GM19455 (cell line): ENCODE measurements around the gene CFAP74.
"Not testable (repeated sequence)": the region's sequence is repeated elsewhere in the genome, so short reads cannot be mapped to it uniquely, and the experiment has no call there.

Experiments used
- ATAC-seq: cut with Tn5 transposase; IDR thresholded peaks from one replicate; pipeline ENCODE4 v1.9.1; 2021; ENCODE audit not compliant: unreplicated experiment

The CFAP74 gene

DNA sequence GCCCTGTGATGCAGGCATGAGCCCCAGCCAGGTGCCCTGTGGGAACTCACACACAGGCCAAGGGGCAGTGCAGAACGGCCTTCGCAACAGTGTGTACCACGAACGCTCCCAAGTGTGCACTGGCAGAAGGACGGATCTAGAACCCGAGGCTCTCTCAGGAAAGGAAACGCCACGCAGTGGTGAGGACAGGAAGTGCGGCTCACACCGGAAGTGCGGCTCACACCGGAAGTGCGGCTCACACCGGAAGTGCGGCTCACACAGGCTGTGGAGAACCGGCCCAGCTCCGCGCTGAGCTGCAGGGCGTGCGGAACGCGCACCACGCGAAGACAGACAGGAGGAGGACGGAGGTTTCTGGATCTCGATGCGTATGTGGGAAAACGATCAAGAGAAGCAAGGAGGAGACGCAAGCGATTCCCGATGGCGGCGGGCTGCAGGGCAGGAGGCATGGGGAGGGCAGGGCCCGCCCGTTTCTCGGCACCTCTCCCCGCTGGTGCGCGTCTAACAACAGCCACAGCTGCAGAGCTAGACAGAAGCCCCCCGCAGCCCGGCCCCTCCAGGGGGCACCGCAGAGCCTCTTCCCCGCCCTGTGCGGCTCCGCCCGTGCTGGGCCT lies 48.6 kb downstream of the CFAP74 start:
- no peak for ATAC-seq

DNA sequence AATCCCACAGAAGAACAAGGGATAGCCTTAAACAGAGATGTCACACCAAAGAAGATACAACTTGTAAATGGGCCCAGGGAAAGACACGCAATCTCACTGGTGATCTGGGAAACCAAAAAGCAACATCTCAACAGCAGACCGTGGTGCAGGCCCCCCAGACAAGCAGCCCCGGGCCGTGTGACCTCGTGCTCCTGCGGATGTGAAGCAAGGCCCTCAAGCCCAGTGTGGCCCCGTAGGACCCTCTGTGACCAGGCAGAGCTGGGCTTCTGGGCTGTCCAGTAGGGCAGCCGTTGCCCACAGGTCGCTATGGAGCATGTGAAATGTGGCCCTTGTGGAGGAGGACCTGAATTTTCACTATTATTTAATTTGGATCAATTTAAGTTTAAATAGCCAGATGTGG lies 49.6 kb downstream of the CFAP74 start:
- no peak for ATAC-seq

DNA sequence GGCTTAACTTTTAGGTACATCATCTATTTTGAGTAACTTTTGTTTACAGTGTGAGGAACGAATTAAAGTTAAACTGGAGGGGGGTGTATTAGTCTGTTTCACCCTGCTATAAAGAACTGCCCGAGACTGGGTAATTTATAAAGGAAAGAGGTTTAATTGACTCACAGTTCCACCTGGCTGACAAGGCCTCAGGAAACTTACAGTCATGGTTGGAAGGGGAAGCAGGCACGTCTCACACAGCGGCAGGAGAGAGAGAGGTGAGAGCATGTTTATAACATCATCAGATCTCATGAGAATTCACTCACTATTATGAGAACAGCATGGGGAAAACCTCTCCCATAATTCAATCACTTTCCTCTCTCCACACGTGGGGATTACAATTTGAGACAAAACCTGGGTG lies 52.6 kb downstream of the CFAP74 start:
- ATAC-seq = no peak

DNA sequence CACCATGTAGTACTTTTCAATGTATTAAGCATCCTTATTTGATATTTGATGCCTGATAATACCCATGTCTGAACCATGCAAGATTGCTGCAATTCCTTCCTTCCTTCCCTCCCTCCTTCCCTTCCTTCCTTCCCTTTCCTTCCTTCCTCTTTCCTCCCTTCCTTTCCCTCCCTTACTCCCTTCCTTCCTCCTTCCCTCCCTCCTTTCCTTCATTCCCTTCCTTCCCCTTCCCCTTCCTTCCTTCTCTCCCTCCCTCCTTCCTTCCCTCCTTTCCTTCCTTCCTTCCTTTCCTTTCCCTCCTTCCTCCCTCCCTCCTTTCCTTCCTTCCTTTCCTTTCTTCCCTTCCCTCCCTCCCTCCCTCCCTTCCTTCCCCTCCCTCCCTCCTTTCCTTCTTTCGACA lies 54.8 kb downstream of the CFAP74 start:
- ATAC-seq = no peak

DNA sequence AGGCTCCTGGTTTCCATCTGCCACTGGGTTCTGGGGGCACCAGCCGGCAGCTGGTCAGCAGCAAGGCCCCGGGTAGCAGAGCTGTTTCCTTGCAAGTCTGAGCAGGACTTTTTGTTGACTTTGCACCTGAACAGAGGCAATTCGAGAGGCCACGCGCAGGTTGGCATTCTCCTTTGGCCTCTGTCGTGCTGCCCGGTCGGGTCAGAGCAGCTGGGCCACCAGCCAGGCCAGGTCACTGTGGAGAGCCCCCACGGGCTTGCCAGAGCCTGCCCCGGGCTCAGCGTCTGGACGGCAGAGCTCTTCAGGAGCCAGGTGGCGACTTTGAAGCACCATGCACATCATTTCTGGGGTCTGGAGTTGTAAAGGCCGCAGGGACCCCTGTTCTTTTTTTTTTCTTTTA lies 56.1 kb downstream of the CFAP74 start:
- no peak for ATAC-seq

DNA sequence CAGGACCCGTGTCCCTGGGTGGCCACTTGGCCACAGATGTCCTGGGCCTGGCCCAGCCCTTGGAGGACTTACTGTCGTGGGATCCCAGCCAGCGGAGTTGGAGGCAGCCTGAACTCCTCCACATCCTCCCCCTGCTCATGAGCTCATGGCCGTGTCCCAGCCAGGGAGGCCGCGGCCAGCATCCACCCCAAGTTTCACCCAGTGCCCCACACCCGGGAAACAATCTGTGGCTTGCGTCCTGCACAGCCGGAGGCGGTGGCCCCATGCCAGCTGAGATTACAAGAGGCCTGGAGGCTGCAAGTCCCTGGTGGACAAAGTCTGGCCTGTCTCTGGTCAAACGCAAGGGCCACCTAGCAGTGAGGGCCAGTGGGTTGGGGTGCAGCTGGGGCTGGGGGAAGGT lies 57.0 kb downstream of the CFAP74 start:
- ATAC-seq = no peak

DNA sequence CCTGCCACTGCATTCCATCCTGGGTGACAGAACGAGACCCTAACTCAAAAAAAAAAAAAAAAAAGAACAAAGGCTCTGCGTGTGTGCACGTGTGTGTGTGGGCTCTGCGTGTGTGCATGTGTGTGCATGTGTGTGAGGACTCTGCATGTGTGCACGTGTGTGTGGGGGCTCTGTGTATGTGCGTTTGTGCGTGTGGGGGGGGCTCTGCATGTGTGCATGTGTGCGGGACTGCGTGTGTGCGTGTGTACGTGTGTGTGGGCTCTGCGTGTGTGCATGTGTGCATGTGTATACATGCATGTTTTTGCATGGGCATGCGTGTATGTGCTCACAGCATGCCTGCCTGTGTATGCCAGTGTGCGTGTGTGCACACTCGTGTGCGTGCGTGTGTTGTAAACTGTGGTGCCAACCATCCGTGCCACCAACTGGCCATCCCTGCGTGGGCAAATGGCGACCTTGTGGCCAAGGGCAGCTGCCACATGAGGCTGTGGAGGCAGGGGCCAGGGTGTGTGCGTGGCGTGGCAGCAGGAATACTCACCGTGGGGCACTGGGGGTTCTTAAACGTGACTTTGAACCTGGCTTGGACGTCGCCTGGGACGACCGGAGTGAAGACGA lies 57.7 kb downstream of the CFAP74 start:
- ATAC-seq = no peak

DNA sequence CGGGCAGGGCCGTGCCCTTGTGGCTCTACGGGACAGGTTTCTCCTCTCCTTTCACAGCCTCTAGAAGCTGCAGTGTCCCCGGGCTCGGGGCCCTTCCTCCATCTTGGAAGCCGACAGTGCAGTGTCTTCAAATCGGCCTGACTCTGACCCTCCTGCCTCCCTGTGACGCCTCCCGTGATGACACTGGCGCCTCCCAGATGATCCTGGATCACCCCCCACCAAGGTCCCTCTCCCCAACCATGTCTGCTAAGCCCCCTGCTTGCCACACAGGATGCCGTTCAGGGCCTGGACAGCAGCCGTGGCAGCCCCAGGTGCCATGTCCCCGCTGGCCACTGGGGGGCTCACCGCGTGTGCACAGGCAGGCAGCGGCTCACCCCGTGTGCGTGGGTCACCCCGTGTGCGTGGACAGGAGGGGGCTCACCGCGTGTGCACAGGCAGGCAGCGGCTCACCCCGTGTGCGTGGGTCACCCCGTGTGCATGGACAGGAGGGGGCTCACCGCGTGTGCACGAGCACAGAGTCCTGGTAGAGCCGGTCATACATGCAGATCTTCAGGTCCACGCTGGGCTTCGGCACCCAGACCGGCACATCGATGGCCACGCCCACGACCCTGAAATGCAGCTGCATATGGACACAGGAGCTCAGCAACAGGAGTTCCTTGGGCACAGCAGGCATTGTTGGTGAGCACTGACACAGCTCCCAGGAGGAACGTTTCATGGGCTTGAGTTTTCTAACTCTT lies 59.6 kb downstream of the CFAP74 start:
- ATAC-seq = no peak

DNA sequence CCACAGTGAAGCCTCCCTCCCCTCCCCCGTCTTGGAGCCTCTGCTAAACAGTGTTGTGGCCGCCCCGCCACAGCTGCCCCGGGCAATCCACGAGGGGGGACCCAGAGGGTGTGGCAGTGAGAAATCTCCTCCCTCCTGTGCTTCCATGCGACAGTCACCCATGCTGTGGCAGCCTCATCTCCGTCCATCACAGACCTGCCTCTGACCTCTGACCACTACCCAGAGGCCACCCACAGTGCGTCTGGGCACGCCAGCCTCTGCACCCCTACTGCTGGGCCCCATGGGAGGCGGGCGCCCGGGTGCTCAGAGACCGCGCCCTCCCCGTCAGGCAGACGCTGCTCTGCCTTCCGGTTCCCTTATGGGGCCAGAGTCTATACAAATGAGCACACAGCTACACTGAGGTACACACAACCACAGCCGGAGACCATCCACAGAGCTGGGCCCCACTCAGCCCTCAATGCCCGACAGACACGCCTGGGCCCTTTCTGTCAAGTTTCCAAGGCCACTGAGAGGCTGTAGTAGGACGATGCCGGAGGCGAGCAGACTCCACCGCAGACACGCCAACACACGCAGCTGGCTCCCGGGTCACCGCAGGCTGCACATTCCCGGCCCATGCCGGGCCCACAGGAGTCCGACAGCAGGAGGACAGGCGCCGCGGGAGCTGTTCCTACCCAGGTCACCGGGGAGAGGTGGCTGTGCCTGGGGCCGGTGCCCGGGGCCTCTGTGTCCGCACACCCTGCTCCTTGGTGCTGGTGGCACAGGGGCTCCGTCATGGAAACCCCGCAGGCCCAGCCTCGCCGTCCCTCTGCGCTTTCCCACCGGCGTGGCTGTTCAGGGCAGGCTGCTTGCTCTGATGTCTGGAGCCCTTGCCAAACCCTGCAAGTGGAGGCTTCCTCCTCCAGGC lies 60.6 kb downstream of the CFAP74 start:
- no peak for ATAC-seq

DNA sequence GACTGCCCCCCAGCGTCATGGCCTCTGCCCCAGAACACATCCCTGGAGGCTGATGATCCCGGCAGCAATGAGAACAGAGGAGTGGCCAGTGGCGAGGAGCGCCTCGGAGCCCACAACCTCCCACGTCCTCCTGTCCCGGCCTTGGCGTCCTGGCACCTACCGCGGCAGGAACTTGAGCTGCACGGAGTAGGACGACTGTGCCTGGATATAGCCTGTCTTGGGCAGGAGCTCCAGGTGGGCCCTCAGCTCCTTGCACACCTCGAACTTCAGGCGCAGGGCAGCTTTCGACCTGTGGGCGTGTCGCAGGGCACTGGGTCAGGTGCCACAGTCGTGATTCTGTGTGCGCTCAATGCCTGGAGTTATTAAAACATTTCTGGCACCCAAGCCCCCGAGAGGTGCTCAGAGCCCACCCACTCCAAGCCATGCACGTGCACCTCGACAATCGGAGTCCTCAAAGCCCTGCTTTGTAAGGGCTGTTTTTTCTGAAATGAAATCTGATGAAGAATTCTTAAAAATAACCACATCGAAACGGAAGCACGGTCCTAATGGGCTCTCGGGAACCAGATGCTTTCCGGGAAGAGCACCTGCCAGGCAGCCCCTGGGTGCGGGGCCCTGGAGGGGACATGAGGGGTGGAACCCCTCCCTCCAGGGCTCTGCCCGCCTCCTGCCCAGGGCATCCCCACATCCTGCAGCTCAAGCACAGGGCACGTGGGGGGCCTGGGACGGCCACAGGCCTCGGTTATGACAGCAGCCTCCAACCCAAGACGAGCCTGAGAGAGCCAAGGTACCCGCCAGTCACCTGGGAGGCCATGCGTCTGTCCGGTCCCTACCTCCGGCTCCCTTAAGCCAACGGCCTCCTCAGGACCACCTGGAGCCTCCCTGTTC lies 61.5 kb downstream of the CFAP74 start:
- no peak for ATAC-seq

DNA sequence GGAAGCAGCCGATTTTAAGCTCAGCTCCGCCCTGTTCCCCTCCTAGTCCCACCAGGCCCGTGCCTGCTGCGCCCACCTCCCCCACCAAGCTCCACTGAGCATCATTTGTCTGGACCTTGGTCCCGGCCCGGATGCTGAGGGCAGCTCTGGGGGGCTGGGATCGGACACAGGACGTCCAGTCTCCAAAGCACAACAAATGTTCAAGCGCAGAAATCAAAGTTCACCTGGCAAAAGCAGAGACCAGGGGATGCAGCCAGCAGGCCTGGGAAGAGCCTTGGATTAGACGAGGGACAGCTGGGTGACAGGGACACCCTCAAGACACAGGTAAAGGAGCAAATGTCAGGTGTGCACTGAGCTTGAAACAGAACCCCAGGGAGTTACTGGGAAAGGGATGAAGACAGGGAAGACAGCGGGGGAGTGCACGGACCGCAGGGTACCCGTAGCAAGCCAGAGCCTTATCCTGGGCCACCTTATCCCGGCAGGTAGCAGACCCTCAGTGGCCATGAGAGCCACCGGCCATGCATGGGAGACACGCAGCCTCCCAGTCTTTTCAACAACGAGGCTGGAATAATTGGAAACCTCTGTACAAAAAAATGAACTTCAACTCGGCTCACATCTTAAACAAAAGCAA lies 62.3 kb downstream of the CFAP74 start:
- ATAC-seq = no peak

DNA sequence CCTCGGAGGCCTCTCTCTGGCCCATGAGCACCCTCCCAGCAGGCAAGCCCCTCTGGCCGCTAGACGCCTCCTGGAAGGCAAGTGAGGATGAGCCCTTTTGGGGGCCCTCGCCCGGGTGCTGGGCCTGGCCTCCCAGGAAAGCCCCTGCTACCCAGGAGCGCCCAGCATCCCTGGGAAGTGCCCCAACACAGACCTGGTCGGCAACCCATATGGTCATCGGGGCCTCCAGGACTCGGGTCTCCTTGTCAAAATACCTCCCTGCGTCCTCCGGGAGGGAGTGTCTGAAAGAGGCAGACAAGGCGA lies 63.5 kb downstream of the CFAP74 start:
- no peak for ATAC-seq

DNA sequence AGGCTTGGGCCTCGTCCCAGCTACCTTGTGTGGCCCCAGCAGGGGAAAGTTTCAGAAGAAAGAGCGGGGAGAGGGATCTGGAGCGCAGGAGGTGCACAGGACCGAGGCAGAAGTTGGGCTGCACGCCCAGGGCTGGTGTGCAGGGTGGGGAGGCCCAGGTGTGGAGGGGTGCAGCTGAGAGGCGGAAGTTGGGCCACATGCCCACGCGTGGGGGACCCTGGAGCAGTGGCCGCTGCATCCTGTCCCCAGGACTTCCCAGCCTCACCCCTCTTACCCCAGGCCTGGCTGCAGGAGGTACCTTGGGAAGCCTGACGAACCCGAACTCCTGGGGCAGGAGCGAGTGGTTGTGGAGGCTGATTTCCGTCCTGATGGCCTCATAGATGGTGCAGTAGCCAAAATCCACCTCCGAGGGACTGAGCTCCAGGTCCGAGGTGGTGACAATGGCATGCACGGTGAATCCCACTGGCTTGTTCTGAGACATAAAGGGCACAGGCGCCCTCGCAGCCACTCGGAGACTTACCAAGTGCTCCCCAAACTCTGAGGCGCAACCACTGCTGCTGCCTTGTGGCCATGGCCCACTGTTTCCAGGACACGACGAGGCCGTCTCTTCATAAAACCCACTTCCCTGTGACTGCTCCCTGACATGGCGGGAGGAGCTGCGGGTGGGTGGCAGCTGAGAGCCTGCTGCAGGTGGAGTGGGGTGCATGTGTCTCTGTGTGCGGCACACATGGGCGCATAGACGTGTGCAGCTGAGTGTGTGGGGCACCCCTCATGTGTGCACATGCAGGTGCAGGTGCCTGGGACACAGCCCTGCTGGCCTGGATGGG lies 64.1 kb downstream of the CFAP74 start:
- no peak for ATAC-seq

DNA sequence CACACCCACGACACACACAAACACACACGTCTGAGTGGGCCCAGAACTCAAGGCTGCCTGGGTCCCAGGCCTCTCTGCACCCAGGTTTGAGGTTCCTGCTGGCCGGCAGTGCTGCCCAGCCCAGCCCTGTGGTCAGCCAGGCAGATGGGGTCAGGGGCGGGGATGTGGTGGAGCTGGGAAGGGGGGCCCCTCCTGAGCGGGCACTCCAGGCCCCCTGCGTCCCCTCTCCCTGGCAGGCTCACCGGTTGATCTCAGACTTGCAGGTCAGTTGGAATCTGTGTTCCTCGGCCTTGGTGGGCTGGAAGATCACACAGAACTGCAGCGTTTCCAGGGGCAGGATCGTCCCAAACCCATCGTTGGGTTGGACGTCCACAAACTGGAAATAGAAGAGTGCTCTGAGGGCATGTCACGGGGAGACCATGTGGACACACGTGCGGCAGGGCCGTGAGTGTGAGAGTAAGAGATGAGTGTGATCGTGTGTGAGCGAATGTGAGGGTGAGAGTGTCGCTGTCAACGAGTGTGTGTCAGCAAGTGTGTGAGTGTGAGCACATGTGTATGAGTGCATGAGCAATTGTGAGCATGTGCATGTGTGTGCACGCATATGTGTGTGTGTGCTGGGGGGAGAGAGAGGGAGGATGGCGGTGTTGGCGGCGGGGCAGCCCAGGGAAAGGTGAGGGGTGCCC lies 64.8 kb downstream of the CFAP74 start:
- ATAC-seq = no peak

DNA sequence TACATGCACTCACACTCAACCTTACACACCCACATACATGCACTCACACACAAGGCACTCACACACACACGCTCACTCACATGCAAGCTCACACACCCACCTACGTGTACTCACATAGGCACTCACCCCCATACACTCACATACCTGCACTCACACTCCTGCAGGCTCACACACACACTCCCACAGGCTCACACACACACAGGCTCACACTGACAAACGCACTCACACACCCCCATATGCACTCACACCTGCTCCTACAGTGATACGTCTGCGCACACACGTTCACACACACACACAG lies 65.4 kb downstream of the CFAP74 start:
- no peak for ATAC-seq

DNA sequence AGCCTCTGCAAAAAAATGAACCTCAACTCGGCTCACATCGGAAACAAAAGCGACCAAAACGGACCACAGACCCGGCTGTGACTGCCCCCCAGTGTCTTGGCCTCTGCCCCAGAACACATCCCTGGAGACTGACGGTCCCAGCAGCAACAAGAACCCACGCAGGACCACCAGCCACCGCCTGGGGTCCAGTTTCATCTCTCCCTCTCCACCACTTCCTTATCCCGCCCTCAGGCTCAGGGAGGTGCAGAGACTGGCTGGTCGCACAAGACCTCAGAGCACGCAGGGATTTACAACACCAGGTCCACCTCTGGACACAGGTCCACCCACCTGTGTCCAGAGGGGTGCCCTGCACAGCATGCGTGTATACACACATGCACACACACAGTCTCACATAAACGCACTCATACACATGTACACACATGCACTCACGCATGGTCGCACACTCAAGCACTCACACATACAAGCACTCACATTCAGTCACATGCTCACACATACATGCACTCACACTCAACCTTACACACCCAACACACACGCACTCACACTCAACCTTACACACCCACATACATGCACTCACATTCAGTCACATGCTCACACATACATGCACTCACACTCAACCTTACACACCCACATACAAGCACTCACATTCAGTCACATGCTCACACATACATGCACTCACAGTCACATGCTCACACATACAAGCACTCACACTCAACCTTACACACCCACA lies 65.9 kb downstream of the CFAP74 start:
- no peak for ATAC-seq

DNA sequence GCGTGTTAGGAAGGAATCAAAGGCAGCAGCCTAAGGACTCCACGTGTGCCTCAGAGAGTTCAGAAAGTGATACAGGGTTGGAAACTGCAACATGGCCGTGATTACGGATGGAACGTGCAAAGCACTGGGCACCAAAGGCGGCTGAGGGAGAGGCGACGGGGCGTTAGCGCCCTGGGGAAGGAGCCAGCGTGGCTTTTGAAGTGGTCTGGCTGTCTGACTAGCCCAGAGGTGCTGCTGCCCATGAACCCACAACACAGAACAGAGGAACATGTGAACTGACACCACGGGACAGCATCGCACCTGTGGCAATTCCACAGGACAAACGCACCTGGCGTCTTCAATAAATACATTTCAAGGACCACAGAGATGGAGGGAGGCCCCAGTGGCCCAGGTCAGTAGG lies 66.5 kb downstream of the CFAP74 start:
- ATAC-seq = no peak

DNA sequence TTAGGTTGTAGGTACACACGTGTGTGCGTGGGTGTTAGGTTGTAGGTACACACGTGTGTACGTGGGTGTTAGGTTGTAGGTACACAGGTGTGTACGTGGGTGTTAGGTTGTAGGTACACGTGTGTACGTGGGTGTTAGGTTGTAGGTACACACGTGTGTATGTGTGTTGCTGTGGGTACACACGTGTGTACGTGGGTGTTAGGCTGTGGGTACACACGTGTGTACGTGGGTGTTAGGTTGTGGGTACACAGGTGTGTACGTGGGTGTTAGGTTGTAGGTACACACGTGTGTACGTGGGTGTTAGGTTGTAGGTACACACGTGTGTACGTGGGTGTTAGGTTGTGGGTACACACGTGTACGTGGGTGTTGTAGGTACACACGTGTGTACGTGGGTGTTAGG lies 68.7 kb downstream of the CFAP74 start:
- ATAC-seq = not testable (repeated sequence)
